GM23338 (cell line): Measurements from ENCODE around the gene CCDC50. TPM values are rescaled to one million over a fixed set of nuclear protein-coding genes. Genes with fewer than 3 reads are reported as not detected.

Source experiments
- ATAC-seq: fragments of 200-7000 bp; cut with Tn5 transposase; 3 replicates; pipeline ENCODE4 v1.9.1; 2020
- DNase-seq: peaks from one replicate; pipeline ENCODE4 v3.0.0-alpha.2; 2015; ENCODE audit warnings: low spot score
- H2AFZ ChIP-seq: fragments of 200-600 bp; sonication (generic); 2 replicates; pipeline ENCODE4 v1.8.0; 2016; ENCODE audit warnings: antibody characterized with exemption, mild to moderate bottlenecking, moderate library complexity
- H3F3A ChIP-seq: fragments of 200-600 bp; sonication (generic); replicated peaks from 2 replicates; pipeline ENCODE4 v1.8.0; 2017; ENCODE audit warnings: antibody characterized with exemption, mixed run types, low read depth
- H3K27ac ChIP-seq: fragments of 200-600 bp; sonication (generic); 2 replicates; pipeline ENCODE4 v1.6.1; 2016; ENCODE audit warnings: low read depth
- H3K27me3 ChIP-seq: fragments of 200-600 bp; sonication (generic); 2 replicates; pipeline ENCODE4 v1.8.0; 2016; ENCODE audit warnings: mild to moderate bottlenecking, mixed run types, moderate library complexity; ENCODE audit not compliant: insufficient read depth
- H3K36me3 ChIP-seq: fragments of 200-600 bp; sonication (generic); 2 replicates; pipeline ENCODE4 v1.8.0; 2016; ENCODE audit warnings: mild to moderate bottlenecking; ENCODE audit not compliant: insufficient read depth
- H3K4me1 ChIP-seq: fragments of 200-600 bp; sonication (generic); 2 replicates; pipeline ENCODE4 v1.8.0; 2016; ENCODE audit warnings: mild to moderate bottlenecking, moderate library complexity; ENCODE audit not compliant: insufficient read depth
- H3K4me2 ChIP-seq: fragments of 200-600 bp; sonication (generic); 2 replicates; pipeline ENCODE4 v1.7.1; 2017; ENCODE audit warnings: mixed run types
- H3K4me3 ChIP-seq: fragments of 200-600 bp; sonication (generic); 2 replicates; pipeline ENCODE4 v1.6.1; 2016; ENCODE audit warnings: mixed run types
- H3K79me2 ChIP-seq: fragments of 200-600 bp; sonication (generic); replicated peaks from 2 replicates; pipeline ENCODE4 v1.8.0; 2017; ENCODE audit warnings: mild to moderate bottlenecking; ENCODE audit not compliant: insufficient read depth
- H3K9me2 ChIP-seq: fragments of 200-600 bp; sonication (generic); 2 replicates; pipeline ENCODE4 v1.8.0; 2017; ENCODE audit not compliant: insufficient read depth
- H4K20me1 ChIP-seq: fragments of 200-600 bp; sonication (generic); replicated peaks from 2 replicates; pipeline ENCODE4 v1.8.0; 2017; ENCODE audit warnings: mild to moderate bottlenecking; ENCODE audit not compliant: insufficient read depth
- H3K27ac Mint-ChIP-seq: 2 replicates; pipeline ENCODE4 v1.8.0; 2020; ENCODE audit warnings: inconsistent platforms, mild to moderate bottlenecking, moderate library complexity, mixed read lengths
- H3K27me3 Mint-ChIP-seq: 3 replicates; pipeline ENCODE4 v1.8.0; 2022; ENCODE audit warnings: low read depth, mild to moderate bottlenecking, moderate library complexity, mixed read lengths, inconsistent platforms; ENCODE audit not compliant: insufficient read depth, poor library complexity
- H3K36me3 Mint-ChIP-seq: 3 replicates; pipeline ENCODE4 v1.8.0; 2021; ENCODE audit warnings: low read depth, mild to moderate bottlenecking, inconsistent platforms, moderate library complexity, mixed read lengths
- H3K4me1 Mint-ChIP-seq: 3 replicates; pipeline ENCODE4 v1.8.0; 2020; ENCODE audit warnings: mild to moderate bottlenecking, inconsistent platforms, mixed read lengths
- H3K4me3 Mint-ChIP-seq: 3 replicates; pipeline ENCODE4 v1.8.0; 2021; ENCODE audit warnings: moderate library complexity, mild to moderate bottlenecking, inconsistent platforms, mixed read lengths
- H3K9me3 Mint-ChIP-seq: 3 replicates; pipeline ENCODE4 v1.8.0; 2020; ENCODE audit warnings: moderate library complexity, mild to moderate bottlenecking, inconsistent platforms, mixed read lengths
- CREB1 ChIP-seq: fragments of 250-450 bp; sonication (Bioruptor Pico); IDR thresholded peaks from 2 replicates; pipeline ENCODE4 v1.5.0; 2020; ENCODE audit warnings: low read depth, mild to moderate bottlenecking, moderate library complexity
- CTCF ChIP-seq, 2 experiments: fragments of 200-600 bp in 1 of 2; sonication (generic) in 1 of 2; conservative IDR thresholded peaks; 2 replicates each; pipeline versions ENCODE4 v1.5.1 to v1.6.1; 2016 to 2017; ENCODE audit warnings: antibody characterized with exemption in 2 of 2, low read depth in 2 of 2, mild to moderate bottlenecking in 2 of 2, moderate library complexity in 1 of 2
- EZH2 ChIP-seq: fragments of 200-600 bp; sonication (generic); IDR thresholded peaks from one replicate; pipeline ENCODE4 v1.8.0; 2017; ENCODE audit warnings: antibody characterized with exemption, mild to moderate bottlenecking, low read depth; ENCODE audit not compliant: unreplicated experiment
- EZH2phosphoT487 ChIP-seq: fragments of 200-600 bp; sonication (generic); IDR thresholded peaks from one replicate; pipeline ENCODE4 v1.8.1; 2018; ENCODE audit warnings: antibody characterized with exemption; ENCODE audit not compliant: unreplicated experiment
- JUNB ChIP-seq: IDR thresholded peaks from one replicate; pipeline ENCODE4 v1.6.1; 2016; ENCODE audit warnings: antibody characterized with exemption; ENCODE audit not compliant: unreplicated experiment
- NANOG ChIP-seq: IDR thresholded peaks from 2 replicates; pipeline ENCODE4 v1.6.1; 2016; ENCODE audit warnings: antibody characterized with exemption, borderline replicate concordance
- POLR2AphosphoS5 ChIP-seq: IDR thresholded peaks from 2 replicates; pipeline ENCODE4 v1.6.1; 2016; ENCODE audit warnings: antibody characterized with exemption, low read depth
- REST ChIP-seq: IDR thresholded peaks from one replicate; pipeline ENCODE4 v1.6.1; 2018; ENCODE audit warnings: antibody characterized with exemption; ENCODE audit not compliant: unreplicated experiment
- STAT1 ChIP-seq: IDR thresholded peaks from one replicate; pipeline ENCODE4 v1.6.1; 2016; ENCODE audit warnings: antibody characterized with exemption; ENCODE audit not compliant: unreplicated experiment
- ZNF114 ChIP-seq: fragments of 250-450 bp; sonication (Bioruptor Pico); IDR thresholded peaks from 2 replicates; pipeline ENCODE4 v1.5.0; 2020; ENCODE audit warnings: mild to moderate bottlenecking, moderate library complexity
- ZNF331 ChIP-seq: fragments of 250-450 bp; sonication (Bioruptor Pico); IDR thresholded peaks from 2 replicates; pipeline ENCODE4 v1.5.0; 2020; ENCODE audit warnings: low read depth, mild to moderate bottlenecking, moderate library complexity
- ZNF462 ChIP-seq: fragments of 250-450 bp; sonication (Bioruptor Pico); IDR thresholded peaks from 2 replicates; pipeline ENCODE4 v1.5.0; 2020; ENCODE audit warnings: mild to moderate bottlenecking, moderate library complexity
- polyA plus RNA-seq: library from polyadenylated mRNA; unstranded; fragments of >200 nt; fragmentation: Nextera tagmentation; extraction: Ambion mirVana; gene quantifications from 2 replicates; pipeline ENCODE4 v1.2.1, GENCODE V29; 2016
- total RNA-seq: library from RNA; depleted of rRNA; stranded (reverse); fragments of >200 nt; shearing (Covaris generic); gene quantifications from 2 replicates; pipeline ENCODE4 v1.2.3, GENCODE V29; 2014
- TF ChIP-seq, protein P1 (sequence below): IDR thresholded peaks from 2 replicates; pipeline ENCODE4 v1.6.1; 2016; ENCODE audit warnings: antibody characterized with exemption

Gene CCDC50
- total and polyA plus RNA-seq, 2 experiments from 2014 or later, result 22.4 to 25.4 TPM

DNA sequence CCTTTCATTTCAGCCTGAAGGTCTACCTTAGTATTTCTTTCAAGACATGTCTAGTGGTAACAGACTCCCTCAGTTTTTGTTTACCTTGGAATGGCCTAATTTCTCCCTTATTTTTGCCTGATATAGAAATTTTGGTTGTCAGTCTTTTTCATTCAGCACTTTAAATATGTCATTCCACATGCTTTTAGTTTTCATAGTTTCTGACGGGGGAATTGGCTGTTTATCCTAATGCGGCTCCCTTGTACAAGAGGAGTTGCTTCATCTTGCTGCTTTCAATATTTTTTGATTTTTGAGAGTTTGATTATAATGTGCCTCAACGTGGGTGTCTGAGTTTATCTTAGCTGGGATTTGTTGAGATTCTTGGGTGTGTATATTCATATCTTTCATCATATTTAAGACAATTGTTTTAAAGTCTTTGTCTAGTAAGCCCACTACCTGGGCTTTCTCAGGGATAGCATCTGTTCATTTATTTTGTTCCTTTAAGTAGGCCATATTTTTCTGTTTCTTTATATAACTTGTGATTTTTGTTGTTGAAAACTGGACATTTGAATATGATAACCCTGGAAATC is 80.7 kb downstream of the CCDC50 start:
- ATAC-seq, result no peak

More for the DNA sequence above, 80.7 kb downstream of the CCDC50 start:
- H3K9me2 ChIP-seq, result no peaks in the 10 kb centered on the region; the same call in 1 of the 2 replicates
- H3F3A ChIP-seq, result no peaks in the 10 kb centered on the region
- Mint-ChIP-seq H3K4me3 (no peak overlapping the region), H3K36me3 (peaks cover 27% of the 10 kb centered on the region), H3K27ac (no peak overlapping the region), H3K9me3 (peaks cover 27% of the 10 kb centered on the region), H3K4me1 (no peaks in the 10 kb centered on the region; the same call in 2 of the 3 replicates), H3K27me3 (peaks cover 5% of the 10 kb centered on the region)
- peaks cover 20% of the 10 kb centered on the region for H3K36me3 ChIP-seq
- H4K20me1 ChIP-seq, result no peaks in the 10 kb centered on the region
- no peak overlapping the region for H3K4me2 ChIP-seq
- H3K27me3 ChIP-seq, result no peaks in the 10 kb centered on the region
- DNase-seq, result no peak
- no peak overlapping the region for H2AFZ ChIP-seq
- no peak overlapping the region for H3K4me3 ChIP-seq
- H3K79me2 ChIP-seq, result no peaks in the 10 kb centered on the region
- no peaks in the 10 kb centered on the region for H3K4me1 ChIP-seq
- no peak overlapping the region for H3K27ac ChIP-seq
- no peak for TF ChIP-seq ZNF462 (CRISPR knock-in tag)
- TF ChIP-seq REST, result no peak
- no peak for TF ChIP-seq STAT1
- no peak for TF ChIP-seq ZNF114 (CRISPR knock-in tag)
- TF ChIP-seq ZNF331 (CRISPR knock-in tag), result no peak
- TF ChIP-seq CREB1 (CRISPR knock-in tag), result no peak
- TF ChIP-seq JUNB, result no peak
- no peak for TF ChIP-seq POLR2AphosphoS5
- no peak for TF ChIP-seq EZH2phosphoT487
- TF ChIP-seq, protein P1, sequence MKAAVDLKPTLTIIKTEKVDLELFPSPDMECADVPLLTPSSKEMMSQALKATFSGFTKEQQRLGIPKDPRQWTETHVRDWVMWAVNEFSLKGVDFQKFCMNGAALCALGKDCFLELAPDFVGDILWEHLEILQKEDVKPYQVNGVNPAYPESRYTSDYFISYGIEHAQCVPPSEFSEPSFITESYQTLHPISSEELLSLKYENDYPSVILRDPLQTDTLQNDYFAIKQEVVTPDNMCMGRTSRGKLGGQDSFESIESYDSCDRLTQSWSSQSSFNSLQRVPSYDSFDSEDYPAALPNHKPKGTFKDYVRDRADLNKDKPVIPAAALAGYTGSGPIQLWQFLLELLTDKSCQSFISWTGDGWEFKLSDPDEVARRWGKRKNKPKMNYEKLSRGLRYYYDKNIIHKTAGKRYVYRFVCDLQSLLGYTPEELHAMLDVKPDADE, result no peak
- no peak for TF ChIP-seq NANOG
- TF ChIP-seq CTCF (conservative IDR thresholded peaks at IDR 0.05; ENCODE audit: low read depth in 2 of 2), result no peak
- no peak for TF ChIP-seq EZH2
